ENCODE measurements around the gene BCDIN3D.

The BCDIN3D gene

DNA sequence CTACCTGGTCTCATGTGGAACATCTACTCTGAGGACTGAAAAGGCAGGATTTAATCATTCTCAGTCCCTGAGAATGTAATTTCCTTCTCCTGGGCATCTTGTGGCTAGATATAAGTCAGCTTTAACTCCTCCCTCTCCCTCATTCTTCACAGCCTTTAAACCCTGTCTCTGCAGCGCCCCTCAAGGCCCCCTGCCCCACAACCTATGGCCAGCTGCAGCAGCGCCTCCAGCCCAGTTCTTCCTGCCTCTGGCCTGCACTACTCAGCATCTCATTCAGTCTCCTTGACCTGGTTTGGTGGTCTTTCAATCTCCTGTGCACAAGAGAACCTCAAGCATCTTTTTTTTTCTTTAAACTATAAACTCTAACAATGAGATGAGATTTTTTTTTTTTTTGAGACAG is 44.0 kb downstream of the BCDIN3D start:
- DNase-seq = no peak

DNA sequence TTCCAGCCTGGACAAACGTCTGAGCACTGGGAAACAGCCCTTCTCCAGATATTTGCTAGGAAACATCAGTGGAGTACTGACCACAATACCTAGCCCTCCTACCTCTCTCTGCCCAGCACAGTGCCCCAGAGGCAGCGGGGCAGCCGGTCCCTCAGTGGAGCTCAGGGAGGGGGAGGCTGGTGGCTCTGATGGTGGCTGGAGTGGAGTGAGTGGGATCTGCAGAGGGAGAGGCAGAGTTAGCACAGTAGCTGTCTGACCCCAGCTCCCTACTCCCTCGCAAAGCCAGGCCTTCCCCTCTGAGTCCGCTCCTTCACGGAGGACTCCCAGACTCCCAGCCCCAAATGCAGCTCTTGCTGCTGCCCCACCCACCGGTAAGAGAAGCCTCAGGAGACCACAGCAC is 44.7 kb downstream of the BCDIN3D start:
- DNase-seq = no peak

DNA sequence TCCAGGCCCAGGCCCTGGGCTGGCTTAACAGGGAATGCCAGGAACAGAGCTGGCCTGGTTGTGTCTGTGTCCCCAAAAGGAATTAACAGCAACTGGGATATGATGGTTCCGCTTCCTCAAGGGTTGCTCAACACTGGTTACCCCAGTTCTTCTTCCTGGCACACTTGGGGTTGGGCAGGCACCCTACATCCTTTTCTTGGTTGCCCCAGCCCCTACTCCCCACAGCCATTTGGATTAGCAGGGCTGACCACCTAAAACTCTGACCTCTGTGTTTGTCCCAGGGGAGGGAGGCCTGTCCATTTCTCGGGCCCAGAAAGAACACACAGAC is 45.5 kb downstream of the BCDIN3D start:
- DNase-seq = no peak

- DNase-seq = no peak
These were observed 46.1 kb downstream of the BCDIN3D start for GRCh38 chr12:49796606-49797448.

- no peak for DNase-seq
These were observed 46.8 kb downstream of the BCDIN3D start for GRCh38 chr12:49796155-49796554.

GRCh38 chr12:49795654-49796105 is 47.2 kb downstream of the BCDIN3D start:
- DNase-seq = no peak

DNA sequence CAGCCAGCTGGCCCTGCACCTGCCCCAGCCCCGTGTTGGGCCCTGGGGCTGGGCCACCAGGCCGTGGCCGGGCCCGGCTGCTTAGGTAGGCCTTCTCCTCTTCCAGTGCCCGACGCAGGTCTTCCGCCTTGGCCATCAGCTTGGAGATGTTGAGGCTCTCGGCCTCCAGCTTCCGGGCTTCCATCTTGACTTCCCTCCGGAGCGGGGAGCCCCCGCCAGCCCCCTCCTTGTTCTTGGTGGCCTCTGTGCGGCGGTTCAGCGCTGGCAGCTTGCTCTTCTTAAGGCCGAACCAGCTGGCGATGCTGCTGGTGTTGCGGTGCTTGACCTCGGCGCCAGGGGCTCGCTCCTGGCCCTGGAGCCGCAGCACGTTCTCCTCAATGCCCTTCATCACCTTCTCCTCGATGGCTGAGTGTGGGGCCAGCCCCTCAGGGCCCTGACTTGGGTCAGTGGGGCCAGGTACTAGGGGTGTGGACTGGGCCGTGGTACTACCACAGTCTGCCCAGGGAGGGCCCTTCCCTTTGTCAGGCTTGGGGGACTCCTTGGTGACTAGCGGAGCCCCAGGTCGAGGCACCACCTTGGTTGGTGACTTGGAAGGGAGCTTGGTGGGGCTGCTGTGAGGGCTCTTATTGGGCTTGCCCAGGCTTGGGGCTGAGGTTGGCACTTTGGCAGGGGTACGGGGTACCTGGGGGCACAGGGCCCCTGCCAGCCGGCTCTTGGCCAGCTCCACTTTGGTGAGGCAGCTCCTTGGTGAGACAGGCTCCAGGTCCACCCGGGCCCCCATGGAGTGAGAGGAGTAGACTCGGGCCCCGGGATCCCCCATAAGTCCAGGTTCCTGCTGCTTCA is 47.9 kb downstream of the BCDIN3D start:
- DNase-seq = no peak

DNA sequence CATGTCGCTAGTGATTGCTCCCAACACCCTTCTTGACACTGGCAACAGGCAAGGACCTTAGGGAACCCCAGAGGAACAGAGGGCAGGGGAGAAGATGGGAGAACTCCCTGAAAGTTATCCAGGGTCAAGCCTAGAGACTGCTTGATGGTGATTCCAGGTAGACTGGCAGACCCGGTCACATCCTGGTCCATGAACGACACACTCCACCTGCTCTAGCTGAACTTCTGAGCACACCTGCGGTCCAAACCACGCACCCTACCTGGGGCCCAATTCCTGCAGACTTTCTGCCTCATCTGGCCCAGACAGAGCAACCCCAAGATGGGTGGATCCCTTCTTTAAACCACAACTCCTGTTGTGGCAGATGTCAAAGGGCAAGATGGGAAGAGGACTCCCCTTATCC is 48.9 kb downstream of the BCDIN3D start:
- DNase-seq = no peak

GRCh38 chr12:49793620-49794019 is 49.3 kb downstream of the BCDIN3D start:
- no peak for DNase-seq

GRCh38 chr12:49792976-49793580 is 49.8 kb downstream of the BCDIN3D start:
- DNase-seq = no peak

DNA sequence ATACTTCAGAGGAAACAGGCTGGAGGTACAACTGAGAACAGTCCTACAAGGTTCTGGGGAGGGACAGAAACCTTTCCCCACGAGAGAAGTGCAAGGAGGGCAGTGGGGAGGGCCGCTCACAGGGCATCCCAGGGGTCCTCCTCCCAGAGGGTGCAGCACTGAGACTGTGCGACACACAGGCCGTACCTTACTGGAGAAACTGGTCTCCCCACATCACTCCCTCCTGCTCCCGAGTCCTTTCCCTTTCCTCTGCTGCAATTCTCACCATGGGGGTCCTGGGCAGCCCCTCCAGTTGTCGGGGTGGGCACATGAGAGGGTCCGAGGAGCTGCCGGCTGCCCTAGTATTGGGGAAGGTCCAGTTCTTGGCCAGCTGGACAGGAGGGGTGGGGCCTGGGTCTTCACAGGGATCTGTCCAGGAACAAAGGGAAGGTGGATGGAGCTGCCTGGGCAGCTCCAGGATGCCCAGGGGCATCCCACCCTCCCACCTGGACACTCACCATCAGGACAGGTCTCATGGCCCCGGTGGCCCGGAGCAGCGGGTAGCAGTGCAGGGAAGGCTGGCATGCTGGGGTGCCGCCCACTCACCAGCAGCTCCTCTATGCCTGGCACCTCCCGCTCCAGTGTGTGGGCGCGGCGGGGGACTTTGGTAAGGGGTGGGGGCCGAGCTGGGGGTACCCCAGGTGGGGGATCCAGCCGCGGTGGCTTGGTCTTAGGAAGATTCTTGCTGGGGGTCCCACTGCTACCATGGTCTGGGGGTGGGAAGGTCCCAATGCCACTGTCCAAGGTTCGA is 50.5 kb downstream of the BCDIN3D start:
- DNase-seq = peak in 2 of 56 donors; percentile 20 to 46

DNA sequence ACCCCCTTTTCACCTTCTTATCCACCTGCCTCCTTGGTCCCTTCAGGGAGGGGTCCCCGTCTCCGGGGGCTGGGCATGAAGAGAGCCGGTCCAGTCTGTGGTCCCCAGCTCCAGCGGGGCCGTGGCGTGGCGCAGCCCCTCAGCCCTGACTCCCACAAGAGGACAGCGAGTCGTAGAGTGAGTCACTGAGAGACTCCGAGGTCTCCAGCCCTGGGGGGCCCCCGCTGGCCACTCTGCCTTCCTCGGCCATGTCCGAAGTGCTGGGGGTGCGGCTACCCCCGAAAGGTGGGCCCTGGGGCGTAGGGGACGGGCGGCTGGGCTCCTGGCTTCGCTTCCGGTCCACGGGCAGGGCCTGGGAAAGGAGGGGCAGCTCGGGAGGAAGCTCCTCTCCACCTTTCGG is 51.2 kb downstream of the BCDIN3D start:
- DNase-seq = no peak

DNA sequence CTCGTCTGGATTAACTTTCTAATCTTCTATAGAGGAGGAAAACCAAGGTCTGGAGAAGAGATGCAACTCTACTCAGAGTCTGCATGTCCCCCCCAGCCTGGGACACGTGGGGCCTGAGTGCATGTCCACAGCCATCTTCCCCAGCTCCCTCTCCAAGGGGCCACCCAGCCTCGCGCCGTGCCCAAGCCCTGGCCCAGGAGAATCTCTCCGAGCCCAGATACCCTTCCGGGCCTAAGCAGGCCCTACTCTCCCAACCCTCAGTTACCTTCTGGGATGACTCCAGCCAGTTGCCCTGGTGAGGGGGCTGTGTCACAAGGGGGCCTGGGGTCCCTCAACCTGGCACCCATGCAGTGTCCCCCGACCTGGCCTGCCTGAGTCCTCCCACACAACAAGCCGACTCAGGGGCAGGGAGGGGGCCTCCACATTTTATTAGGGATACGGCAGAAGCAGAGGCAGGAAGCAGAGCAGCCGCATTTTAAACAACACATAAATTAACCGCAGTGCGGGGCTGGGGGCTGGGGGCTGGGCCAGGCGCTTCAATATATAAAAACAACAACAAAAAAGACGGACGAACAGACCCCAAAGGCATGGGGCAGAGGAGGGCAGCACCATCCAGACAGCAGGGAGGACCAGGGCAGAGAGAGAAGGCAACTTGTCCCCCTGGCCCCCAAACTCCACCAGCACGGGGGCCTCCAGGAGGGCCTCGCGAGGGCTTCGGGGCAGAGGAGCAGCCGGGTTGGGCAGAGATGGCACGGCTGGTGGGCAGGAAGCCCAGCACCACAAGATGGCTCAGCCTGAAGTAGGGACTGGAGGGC is 52.0 kb downstream of the BCDIN3D start:
- DNase-seq = no peak

DNA sequence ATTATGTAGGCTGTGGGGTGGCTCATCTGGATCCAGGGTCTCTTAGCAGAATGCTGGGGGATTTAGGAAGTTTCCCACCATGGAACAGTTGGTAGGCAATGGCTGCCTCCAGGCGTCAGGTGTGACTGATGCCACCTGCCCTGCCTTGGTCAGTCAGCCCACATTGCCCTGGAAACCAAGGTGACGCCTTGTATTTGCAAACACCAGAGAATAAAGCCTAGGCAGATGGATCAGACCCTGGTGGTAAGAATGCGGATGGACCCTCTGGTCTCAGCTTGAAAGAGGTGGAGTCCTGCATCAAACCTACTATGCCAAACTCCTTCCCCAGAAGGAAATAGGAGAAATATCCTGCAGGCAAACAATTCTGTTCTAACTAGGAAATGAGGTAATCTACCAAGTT is 52.9 kb downstream of the BCDIN3D start:
- DNase-seq = no peak

DNA sequence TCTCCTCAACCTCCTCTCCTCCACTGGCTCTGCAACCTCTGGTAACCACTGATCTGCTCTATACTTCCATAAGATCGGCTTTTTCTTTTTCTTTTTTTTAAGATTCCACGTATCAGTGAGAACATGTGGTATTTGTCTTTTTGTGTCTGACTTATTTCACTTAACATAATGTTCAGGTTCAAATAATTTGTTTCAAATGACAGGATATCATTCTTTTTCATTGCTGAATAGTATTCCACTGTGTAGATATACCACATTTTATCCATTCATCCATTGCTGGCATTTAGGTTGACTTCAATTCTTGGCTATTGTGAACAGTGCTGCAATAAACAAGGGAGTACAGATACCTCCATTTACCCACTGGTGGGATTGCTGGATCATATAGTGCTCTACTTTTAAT is 55.2 kb downstream of the BCDIN3D start:
- DNase-seq = no peak

All from amygdala (tissue), 56 donors.